IPS-NIHi11 (cell line): ENCODE data around the gene PRKG1.

Experiments
- DNase-seq: peaks from one replicate; pipeline ENCODE4 v3.0.0; 2012; ENCODE audit warnings: mixed read lengths, low spot score

Gene PRKG1

DNA sequence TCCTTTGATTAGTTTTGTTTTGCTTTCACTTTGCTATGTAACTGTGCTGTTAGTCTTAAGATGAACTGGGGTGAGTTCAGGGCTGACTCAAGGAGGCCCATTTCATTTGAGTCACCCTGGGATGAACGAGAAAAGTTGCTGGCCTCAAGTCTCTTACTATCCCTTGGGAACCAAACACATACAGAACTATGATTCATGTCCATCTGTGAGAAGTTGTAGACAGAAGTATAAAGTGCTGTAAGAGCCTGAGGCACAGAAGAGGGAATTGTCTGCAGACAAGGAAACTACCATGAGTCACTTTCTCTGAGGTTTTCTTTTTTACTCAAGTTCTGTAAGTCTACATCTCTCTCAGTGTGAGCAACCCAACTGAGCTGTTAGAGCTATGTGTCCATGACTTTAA is 805.0 kb downstream of the PRKG1 start:
- no peak for DNase-seq

DNA sequence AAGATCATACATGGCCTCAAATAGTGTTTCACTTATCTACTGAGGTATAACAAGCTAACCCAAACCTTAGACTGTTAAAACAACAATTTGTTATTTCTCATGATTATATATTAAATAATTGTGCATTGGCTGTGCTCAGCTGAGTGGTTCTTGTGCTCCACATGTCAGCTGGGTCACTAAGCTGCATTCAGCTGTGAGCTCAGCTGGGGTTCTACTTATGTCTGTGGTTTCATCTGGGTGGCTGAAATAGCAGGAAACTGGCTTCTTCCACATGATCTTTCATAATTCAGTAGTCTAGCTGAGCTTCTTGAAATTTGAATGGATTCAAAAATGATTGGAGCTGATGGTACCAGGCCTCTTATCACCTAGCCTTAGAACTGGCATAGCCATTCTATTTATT is 806.9 kb downstream of the PRKG1 start:
- no peak for DNase-seq

DNA sequence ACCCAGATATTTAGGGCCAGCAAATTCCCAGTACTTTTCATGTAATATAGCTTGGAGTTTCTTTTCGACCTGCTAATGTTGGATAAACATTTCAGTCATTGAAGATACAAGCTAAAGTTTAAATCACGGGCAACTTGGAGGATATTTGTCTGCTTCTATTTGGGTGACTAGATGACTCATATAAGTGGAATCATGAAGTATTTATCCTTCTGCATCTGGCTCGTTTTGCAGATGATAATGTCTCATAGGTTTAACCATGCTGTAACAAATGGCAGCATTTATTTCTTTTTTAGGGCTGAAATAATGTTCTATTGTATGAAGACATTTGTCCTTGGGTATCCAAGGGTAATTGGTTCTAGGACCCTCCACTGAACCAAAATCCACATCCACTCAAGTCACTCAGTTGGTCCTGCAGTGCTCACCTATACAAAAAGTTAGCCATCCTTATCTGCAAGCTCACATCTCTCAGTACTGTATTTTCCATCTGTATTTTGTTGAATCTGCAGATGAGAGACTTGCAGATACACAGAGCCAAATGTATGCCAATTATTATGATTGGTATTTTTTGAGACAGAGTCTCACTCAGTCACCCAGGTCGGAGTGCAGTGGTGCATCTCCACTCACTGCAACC is 812.3 kb downstream of the PRKG1 start:
- DNase-seq = no peak

DNA sequence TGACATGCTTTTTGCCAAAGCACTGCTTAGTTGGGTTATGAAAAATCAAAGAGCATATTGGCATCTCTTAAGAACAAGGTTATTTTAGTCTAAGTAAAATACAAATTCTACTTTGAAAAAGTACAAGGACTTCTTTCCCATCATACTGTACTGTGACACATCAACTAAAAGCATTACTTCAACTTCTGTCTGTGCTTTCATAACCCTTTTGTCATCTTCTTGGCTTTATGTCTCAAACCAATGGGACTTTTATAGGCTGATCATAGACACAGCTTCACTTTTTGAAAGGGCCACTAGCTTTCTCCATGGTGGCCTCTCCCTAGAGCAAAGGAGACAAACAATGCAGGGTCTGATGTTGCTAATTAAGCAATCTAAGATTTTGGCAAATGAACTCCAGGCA is 814.0 kb downstream of the PRKG1 start:
- DNase-seq = no peak

DNA sequence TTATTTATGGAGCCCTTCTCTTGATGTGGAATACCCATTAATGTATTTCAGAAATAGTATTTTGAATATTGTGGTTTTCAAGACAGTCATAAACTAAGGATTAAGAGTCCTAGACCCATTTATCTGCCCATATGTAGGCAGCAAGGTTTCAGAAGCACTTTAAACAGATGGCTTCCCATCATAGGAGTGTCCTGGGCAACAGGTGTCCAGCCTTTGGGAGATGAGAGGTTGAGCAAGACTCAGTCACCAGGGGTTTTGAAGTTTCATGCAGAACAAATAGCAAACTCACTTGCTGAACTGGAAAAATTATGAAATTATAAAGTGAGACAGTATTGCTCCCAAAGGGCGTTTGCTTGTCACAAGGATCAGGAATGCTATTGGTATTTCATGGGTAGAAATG is 818.0 kb downstream of the PRKG1 start:
- DNase-seq = no peak

DNA sequence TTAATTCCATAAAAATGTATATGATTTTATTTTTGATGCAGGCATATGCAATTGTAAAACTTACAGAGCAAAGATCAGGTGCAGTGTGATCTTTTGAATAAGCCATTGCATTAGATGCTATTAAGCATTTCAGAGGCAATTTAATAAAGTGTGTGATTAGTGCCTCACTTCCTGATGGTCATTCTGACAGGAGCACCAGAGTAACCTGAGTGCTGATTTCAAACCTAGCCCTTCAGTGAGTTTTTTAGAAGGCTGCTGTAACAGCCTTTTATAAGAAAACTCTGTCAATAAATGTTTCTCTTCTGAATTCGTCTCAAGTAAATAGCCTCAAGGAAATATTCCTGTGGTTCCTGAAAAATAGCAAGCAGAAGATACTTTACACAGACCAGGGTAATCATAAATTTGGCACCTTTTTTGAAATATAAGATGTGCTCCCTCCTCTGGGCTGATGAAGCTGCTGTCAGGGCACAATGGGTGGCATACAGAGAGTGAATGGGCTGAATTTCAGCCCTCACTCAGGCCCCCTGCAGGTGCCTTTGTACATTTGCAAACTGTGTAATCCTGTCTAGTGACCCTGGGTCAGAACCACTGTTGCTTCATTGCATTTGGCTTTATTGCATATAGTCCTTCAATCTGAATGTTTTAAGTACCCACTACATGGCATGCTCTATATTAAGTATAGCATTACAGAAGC is 818.8 kb downstream of the PRKG1 start:
- peak; percentile 53 for DNase-seq

DNA sequence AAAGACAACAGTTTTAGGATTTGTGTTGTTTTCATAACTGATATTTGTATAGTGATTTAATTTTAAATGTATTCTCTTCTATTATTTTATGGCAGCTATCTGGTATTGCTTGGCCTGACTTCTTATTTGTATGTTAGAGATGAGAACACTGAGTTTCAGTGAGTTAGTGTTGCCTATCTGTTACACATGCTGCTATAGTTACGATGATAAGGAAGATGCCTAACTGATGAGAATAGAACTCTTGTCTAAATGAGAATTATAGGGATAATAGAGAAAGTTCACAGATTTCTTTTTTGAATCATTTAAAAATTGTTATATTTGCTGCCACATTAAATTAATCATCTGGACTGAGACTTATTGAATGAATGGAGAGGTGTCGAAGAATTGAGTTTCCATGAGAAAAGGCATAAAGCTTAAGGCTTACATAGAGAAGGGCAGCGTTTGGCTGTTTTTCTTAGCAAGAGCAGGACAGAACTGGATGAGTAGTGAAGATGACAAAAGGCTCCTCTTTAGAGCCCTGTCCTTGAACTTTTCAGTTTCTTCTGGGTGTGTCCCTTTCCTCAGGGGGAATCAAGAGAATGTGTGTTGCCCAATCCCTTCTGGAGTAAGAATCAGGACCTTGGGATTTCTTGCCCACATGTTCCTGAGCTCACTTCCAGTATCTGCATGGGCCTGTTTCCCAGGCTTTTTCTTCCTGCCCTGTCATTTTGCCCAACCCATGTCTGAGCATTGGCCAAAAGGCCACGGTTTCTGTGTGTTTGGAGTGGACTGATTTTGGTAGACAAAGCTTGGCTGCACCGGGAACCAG is 820.7 kb downstream of the PRKG1 start:
- DNase-seq = no peak

DNA sequence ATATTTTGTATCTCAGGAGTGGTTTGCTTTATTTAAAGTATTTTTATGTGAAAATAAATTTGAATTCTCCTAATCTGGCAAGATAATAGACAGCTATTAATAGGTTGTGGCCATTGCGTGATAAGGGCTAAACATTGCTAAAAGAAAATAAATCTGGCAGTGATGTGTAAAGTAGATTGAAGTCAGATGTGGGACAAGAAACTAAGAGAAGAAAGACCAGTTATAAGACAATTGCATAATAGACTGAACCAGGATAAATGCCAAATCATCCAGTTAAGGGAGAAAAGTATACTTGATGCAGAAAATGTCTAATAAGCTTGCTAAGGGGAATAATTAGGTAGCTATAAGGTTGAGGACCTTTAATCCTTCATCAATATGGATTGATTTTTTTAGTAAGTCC is 822.6 kb downstream of the PRKG1 start:
- DNase-seq = no peak

DNA sequence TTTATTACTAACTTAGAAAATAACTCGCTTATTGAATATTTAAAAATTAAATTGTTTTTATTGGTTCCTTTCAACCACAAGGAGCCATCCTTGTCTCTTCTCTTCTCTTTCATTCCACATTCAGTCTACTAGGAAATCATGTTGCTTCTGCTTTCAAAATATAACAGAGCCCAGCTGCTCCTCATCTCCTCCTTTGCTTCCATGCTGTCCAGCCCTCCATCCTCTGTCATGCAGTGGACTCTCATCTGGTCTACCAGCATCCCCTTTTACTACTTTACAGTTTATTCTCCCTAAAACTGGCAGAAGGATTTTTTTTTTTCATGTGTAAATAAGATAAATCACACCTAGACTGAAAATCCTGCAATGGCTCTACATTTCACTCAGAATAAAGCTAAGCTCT is 823.3 kb downstream of the PRKG1 start:
- no peak for DNase-seq

DNA sequence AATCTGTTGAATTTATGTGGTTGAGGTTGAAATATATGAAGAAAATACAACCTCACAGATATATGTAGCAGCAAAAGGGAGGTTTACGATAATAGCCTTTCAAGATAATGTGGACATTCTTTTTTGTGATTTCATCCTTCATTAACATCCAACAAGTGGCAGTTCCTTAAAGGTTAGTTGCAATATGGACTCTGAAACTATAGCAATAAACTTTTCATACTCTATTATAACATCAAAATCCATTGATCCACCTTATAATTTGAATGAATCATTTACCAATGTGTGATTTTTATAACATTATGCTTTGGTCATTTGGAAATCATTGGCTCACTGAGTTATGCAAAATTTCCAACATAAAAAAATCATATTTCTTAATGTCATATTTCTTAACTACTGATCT is 825.9 kb downstream of the PRKG1 start:
- no peak for DNase-seq

DNA sequence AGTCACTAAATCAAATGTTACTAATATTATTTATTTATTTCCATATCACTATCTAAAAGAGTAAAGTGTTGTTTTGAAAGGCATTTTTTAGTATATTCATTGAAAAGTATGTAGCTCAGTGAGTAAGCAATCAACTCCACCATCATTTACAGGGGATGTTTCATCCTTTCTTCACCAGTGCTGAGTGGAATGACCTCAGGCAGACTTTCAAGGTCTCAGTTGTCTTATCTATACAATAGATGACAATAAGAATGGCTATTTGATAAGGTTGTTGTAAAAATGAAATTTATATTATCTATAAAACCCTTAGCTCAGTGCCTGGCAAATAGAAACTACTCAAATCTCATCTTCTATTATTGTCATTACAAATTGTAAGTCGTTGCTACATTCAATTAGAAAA is 829.4 kb downstream of the PRKG1 start:
- DNase-seq = no peak

DNA sequence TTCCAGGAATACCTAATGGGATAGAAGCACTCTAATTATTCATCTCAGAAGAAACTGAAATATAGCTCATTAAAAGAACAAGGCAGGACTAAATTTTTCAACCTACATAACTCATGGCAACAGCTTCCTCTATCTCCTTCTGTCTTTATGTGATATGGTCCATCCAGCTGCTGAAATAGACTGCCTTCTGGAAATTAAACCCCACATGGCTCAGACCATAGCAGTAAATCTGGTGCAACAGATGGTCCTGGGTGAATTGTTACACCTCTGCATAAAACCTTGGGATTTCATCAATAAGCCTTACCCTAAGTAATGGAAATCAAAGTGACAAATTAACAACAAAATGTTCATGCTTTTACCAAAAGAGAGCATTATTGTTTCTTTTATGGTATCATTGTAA is 830.7 kb downstream of the PRKG1 start:
- no peak for DNase-seq

DNA sequence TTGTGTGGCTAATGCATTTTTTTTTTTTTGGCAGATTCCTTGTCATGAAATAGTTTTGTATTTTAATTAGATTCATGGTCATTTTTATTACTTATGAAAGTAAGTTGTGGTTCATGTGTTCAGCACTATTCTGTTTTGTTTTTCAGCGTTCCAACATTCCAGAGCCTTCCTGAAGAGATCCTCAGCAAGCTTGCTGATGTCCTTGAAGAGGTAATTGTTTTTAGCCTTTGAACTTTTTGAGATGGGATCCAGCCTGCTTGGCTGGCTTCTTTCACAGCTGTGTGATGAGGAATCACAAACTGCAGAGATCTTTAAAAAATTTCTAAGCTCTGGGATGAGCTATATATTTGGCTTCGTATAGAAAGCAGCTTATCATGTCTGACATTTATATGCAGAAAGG is 833.1 kb downstream of the PRKG1 start:
- no peak for DNase-seq

DNA sequence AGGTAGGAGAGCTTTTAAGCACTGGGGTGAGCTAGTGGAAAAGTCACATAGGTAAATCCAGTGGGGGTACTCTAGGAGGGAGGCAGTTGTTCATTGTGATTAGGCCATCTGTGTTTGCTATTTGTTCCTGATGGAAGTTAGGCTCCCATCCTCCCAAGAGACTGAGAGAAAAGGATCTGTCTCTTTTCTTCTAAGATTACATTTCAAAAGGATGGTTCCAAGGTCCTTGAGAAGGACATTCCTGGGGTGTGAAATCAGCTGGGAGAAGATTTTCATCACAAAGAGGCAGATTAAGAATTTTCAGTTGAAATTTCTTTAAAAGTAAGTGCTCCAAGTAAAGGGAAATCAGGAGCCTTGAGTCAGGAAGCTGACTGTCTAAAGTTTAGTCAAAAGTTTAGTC is 835.9 kb downstream of the PRKG1 start:
- DNase-seq = peak; percentile 20

DNA sequence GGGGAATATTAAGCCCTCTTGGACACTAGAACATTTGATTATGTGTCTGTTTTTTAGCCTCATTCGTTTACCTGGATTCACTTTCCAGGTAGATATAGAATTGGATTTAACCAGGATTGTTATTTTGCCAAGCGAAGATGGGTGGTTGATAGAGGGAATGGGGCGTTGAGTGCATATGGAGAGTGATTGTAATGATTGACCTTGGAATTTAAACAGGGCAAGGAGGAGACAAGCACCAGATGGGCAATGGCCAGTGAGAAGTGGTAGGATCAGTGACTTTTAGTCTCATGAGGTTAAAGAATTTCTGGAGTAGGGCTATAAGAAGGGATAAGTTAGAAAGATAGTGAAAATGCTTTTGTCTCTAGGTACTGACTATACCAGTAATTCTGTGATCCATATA is 836.3 kb downstream of the PRKG1 start:
- no peak for DNase-seq

DNA sequence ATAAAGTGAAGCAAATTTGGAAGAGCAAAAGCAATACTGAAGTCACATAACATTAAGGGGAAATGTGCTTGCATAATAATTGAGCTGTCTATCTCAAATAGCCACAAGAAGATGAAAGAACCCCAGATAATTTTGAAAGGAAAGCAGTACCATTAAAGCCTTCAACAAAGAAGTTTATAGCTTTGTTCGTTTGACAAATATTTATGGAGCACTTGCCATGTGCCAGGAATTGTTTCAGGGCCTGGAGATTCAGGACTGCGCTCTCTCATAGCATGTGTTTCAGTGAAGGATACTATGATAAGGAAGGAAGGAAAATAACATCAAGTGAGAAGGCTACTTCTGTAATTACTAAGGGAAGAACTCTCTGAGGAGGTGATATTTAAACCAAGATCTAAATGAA is 837.4 kb downstream of the PRKG1 start:
- no peak for DNase-seq

DNA sequence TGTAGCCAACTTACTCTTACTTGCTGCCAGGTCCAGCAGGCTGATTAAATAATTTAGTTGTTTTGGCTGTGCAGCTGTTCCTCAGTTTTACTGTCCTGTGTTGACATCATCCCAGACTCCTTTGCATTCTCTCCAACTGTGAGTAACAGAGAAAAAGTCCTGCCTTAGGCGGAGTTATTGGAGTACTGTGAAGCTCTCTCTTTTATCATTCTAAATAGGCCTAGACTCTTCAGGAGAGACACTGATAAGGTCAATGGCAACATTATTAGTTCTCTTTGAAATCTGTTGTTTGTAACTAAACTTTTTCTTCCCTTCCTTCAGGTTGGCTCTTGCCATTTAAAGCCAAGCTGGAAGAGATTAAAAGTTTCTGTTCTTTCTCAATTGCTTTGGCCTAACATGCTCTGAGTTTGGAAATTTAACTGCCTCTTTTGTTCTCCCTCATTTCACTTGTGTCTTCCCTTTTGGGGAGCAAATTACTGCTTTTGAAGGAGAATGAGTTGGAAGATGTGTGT is 840.8 kb downstream of the PRKG1 start:
- peak; percentile 16 for DNase-seq

DNA sequence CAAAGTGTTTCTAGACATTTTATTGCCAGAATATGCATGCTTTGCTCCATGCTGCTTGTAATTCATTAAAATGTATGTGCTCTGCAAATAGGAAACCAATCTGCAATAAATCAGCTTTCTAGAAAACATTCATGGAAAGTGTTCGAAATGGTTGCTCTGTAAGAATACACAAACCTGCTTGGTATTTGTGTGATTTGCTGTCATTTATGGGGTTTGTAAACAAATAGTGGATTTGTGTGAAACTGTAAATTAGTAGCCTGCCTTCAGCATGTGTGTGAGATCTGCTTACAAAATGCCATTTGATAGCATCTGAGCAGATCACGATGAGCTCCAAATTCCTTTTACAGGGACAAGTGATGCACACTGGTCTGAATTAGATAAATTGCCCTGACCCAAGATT is 844.2 kb downstream of the PRKG1 start:
- no peak for DNase-seq

DNA sequence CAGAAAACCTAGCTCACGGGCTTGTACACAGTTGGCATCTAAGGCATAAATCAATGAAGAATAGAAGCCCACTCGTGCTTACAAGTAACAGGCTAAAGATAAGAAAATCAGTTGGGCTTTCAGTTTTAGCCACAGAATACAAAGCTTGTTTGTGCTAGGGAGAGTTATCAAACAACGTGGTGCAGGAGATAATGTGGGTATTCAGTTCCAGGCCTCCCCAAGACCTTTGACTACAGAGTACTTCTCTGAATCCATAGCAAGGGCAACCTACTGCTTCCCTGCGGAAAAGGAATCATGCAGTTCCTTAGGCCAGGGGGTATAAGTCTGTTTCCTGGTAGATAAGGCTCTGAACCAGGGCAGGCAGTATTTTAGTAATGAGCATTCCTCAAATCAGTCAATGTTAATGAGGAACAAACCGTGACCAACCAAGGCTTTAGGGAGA is 844.6 kb downstream of the PRKG1 start:
- no peak for DNase-seq

DNA sequence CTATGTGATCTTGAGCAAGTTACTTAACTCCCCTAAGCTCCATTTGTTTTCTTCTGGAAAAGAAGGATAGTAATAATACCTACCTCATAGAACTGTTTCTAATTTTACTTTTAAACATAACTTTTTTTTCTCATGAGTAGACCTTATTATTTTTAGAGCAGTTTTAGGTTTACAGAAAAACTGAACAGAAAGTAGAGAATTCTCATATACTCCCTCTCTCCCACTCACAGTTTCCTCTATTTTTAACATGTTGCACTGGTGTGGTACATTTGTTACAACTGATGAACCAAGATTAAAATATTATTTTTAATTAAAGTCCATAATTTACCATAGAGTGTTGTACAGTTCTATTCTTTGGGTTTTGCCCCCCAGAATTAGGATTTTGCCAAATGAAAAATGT is 846.4 kb downstream of the PRKG1 start:
- DNase-seq = no peak

DNA sequence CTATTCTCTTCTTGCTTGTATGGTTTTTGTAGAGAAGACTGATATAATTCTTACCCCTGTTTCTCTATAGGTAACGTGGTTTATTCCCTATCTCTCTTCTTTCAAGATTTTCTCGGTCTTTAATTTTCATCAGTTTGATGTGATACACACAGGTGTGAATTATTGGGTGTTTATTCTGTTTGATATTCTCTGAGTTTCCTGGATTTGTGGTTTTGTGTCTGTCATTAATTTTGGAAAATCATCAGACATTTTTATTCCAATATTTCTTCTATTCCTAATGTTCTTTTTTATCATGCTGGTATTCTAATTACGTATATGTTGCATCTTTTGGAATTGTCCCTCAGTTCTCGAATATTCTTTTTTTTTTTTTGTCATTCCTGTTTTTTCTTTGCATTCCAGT is 850.1 kb downstream of the PRKG1 start:
- no peak for DNase-seq

DNA sequence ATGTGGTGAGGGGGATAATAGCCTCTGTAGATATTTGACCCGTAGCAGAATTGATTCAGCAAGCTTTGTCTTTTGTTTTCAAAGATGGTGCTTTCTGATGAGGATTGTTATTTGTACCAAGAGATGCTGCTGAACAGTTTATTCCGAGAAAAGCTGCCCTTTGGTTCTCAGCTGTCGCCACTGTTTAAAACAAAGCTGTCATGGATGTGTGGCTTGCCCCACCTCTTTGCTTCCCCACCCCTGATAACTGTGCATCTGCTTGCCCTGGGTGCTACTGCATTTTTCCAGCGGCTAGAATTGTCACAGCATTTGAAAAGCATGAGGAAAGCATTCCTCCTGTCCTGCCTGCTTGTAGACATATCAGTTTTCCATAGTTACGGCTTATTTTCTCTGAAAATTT is 852.0 kb downstream of the PRKG1 start:
- DNase-seq = no peak

DNA sequence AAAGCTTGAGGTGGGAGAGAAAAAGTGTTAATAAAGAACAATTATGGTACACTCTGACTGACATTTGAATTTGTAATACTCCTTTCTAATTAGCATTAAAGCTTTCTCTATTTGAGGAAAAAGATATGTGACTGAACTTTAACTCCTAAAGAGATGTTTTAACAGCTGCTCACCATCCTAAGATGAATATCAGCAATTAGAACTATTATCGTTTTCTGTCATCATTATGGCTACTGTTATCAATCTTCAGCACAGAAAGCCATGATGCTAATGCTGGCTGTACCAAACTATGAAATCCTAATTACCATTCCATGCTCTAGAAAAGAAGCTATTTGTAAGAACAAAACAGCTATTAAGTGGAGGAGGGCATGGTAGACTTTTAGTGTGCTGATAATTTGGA is 853.9 kb downstream of the PRKG1 start:
- DNase-seq = no peak
